B cell (primary cell): ENCODE results near the gene OR52H1. TPM values are rescaled to one million over a fixed set of nuclear protein-coding genes. Genes with fewer than 3 reads are reported as not detected.

Experiments
- ATAC-seq: fragments of 200-7000 bp; cut with Tn5 transposase; one replicate; pipeline ENCODE4 v1.10.0; 2021; ENCODE audit warnings: low read depth, mild to moderate bottlenecking, moderate number of reproducible peaks, moderate library complexity
- CTCF ChIA-PET: fragments of 350-600 bp; sonication (Branson Sonifier 250); formaldehyde crosslinking; loops from one replicate; lab custom pipeline; 2021; ENCODE audit warnings: antibody characterized with exemption, inconsistent platforms; lab: Charles Lee
- POLR2A ChIA-PET: fragments of 350-600 bp; sonication (Branson Sonifier 250); formaldehyde crosslinking; loops from one replicate; lab custom pipeline; 2021; ENCODE audit warnings: antibody characterized with exemption; lab: Charles Lee
- DNase-seq: peaks from one replicate; pipeline ENCODE4 v3.0.0; 2013
- H2AFZ ChIP-seq: 2 replicates; pipeline ENCODE4 v1.6.1; 2012; ENCODE audit warnings: mild to moderate bottlenecking, low read depth, low read length; ENCODE audit not compliant: insufficient read depth, poor library complexity, severe bottlenecking
- H3K27ac ChIP-seq, 2 donors: 1 replicate in 1 of 2; 2 replicates in 1 of 2; pipeline ENCODE4 v1.5.1; 2012 to 2013; ENCODE audit warnings: low read length in 2 of 2, mild to moderate bottlenecking in 2 of 2, moderate library complexity in 1 of 2
- H3K27me3 ChIP-seq, 4 experiments: fragments of 200-600 bp in 1 of 4; sonication (generic) in 1 of 4; replicated peaks in 1 of 4; 1 replicate in 2 of 4; 2 replicates in 2 of 4; pipeline versions ENCODE4 v1.6.1 to v1.7.0; 2013 to 2016; ENCODE audit warnings: low read length in 3 of 4, mild to moderate bottlenecking in 2 of 4, mixed read lengths in 1 of 4, moderate library complexity in 1 of 4; ENCODE audit not compliant: insufficient read depth in 4 of 4, control insufficient read depth in 3 of 4; ENCODE audit errors: control extremely low read depth in 1 of 4
- H3K36me3 ChIP-seq, 2 experiments: replicated peaks in 1 of 2; 1 replicate in 1 of 2; 2 replicates in 1 of 2; pipeline versions ENCODE4 v1.6.1 to v1.7.1; 2013; ENCODE audit warnings: low read length in 1 of 2; ENCODE audit not compliant: insufficient read depth in 2 of 2, control insufficient read depth in 1 of 2; ENCODE audit errors: control extremely low read depth in 1 of 2, extremely low read depth in 1 of 2
- H3K4me1 ChIP-seq, 2 donors: fragments of 200-600 bp in 1 of 2; sonication (generic) in 1 of 2; 1 replicate in 1 of 2; 2 replicates in 1 of 2; pipeline versions ENCODE4 v1.5.1 to v1.6.1; 2013 to 2017; ENCODE audit warnings: low read length in 2 of 2; ENCODE audit not compliant: control insufficient read depth in 2 of 2, insufficient read depth in 2 of 2
- H3K4me2 ChIP-seq: replicated peaks from 2 replicates; pipeline ENCODE3; 2012; ENCODE audit warnings: mild to moderate bottlenecking, low read depth, low read length; ENCODE audit not compliant: poor library complexity, severe bottlenecking
- H3K4me3 ChIP-seq, 5 experiments: fragments of 200-600 bp in 1 of 5; sonication (generic) in 1 of 5; 1 replicate in 3 of 5; 2 replicates in 2 of 5; pipeline versions ENCODE4 v1.5.1 to v1.7.0; 2011 to 2016; ENCODE audit warnings: low read length in 4 of 5, mild to moderate bottlenecking in 4 of 5, low read depth in 2 of 5, control low read depth in 1 of 5, moderate library complexity in 1 of 5; ENCODE audit not compliant: insufficient read depth in 1 of 5; ENCODE audit errors: control extremely low read depth in 1 of 5, extremely low read depth in 1 of 5
- H3K79me2 ChIP-seq: fragments of 200-600 bp; sonication (generic); one replicate; pipeline ENCODE4 v1.6.0; 2016; ENCODE audit warnings: low read length; ENCODE audit not compliant: control insufficient read depth, insufficient read depth
- H3K9ac ChIP-seq: fragments of 200-600 bp; sonication (generic); 2 replicates; pipeline ENCODE4 v1.6.1; 2017; ENCODE audit warnings: mild to moderate bottlenecking, low read length, moderate library complexity
- H3K9me3 ChIP-seq, 3 donors: one replicate each; pipeline versions ENCODE4 v1.6.1 to v1.7.1; 2013; ENCODE audit warnings: low read length in 2 of 3; ENCODE audit not compliant: control insufficient read depth in 2 of 3, insufficient read depth in 1 of 3; ENCODE audit errors: control extremely low read depth in 1 of 3
- H4K20me1 ChIP-seq: 2 replicates; pipeline ENCODE4 v1.6.0; 2012; ENCODE audit warnings: mild to moderate bottlenecking, low read length; ENCODE audit not compliant: insufficient read depth, control insufficient read depth, poor library complexity, severe bottlenecking
- H3K27ac Mint-ChIP-seq: one replicate; pipeline ENCODE4 v1.8.0; 2021; ENCODE audit warnings: mixed read lengths
- H3K27me3 Mint-ChIP-seq: one replicate; pipeline ENCODE4 v1.8.0; 2021; ENCODE audit warnings: mixed read lengths
- H3K4me1 Mint-ChIP-seq: one replicate; pipeline ENCODE4 v1.8.0; 2021; ENCODE audit warnings: mixed read lengths
- H3K4me3 Mint-ChIP-seq: one replicate; pipeline ENCODE4 v1.8.0; 2021; ENCODE audit warnings: mixed read lengths
- H3K9me3 Mint-ChIP-seq: one replicate; pipeline ENCODE4 v1.8.0; 2022; ENCODE audit warnings: mixed read lengths; ENCODE audit not compliant: insufficient read depth
- EZH2 ChIP-seq: IDR thresholded peaks from 2 replicates; pipeline ENCODE4 v1.6.1; 2012; ENCODE audit warnings: borderline replicate concordance, low read depth, mild to moderate bottlenecking, moderate library complexity, low read length; ENCODE audit not compliant: insufficient read depth, poor library complexity, severe bottlenecking
- WGBS: methylation state at CpG from one replicate; pipeline ENCODE4 v1.1.5; 2013; ENCODE audit warnings: missing lambda C conversion rate; ENCODE audit not compliant: insufficient coverage; 5-methylcytosine and 5-hydroxymethylcytosine counted together
- intact Hi-C: fragments of 100-400 bp; cut with micrococcal nuclease; formaldehyde crosslinking; loops from one replicate; pipeline ENCODE4 v1.10.0; 2022
- polyA plus RNA-seq: library from polyadenylated mRNA; depleted of rRNA; stranded (reverse); fragments of >200 nt; gene quantifications from 2 replicates; pipeline ENCODE4 v1.2.3, GENCODE V29; 2012
- total RNA-seq, 2 donors: library from RNA; stranded (reverse); fragments of 120-200 nt in 1 of 2; gene quantifications; 1 replicate in 1 of 2; 2 replicates in 1 of 2; pipeline versions ENCODE4 v1.2.3 to v1.2.4, GENCODE V29; 2013 to 2022
- TF ChIP-seq, protein P1 (sequence below): fragments of 200-600 bp; IDR thresholded peaks from one replicate; pipeline ENCODE4 v1.8.0; 2022; ENCODE audit warnings: antibody characterized with exemption, mild to moderate bottlenecking

Gene OR52H1
- total and polyA plus RNA-seq, 2 donors (not counting 1 experiment from before 2014, with no cell fraction given), result 0.15 to 0.37 TPM

DNA sequence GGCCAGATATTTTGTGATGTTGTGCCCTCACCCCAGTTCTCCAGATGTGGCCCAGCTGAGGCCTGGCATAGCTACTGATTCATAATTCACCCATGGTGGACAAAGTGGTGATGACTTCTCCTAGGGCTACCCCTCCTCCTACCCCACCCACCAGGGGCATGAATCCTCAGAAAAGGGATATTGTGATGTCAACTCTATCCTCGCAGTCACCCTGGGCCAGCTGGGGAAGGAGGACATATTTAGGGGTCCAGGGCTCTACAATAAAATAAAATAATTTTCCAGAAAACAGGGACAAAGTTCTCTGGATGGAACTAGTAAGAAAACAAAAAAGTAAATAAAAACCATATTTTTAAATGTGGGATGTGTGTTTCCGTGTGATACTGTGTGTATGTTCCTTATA lies 31.7 kb downstream of the OR52H1 start, which contains the start of gene UBQLNL:
TSS of gene UBQLNL (minus strand) at position 101 of the 400 bp plus-strand sequence. CDS start 258 bp downstream, outside the sequence.
- Mint-ChIP-seq H3K27ac (no peak within 1 kb of the TSS), H3K9me3 (no peaks in the 10 kb centered on the region), H3K4me3 (no peak within 1 kb of the TSS), H3K4me1 (no peaks in the 10 kb centered on the region), H3K27me3 (no peaks in the 10 kb centered on the region)
- no peaks in the 10 kb centered on the region for H3K27me3 ChIP-seq
- no peak within 1 kb of the TSS for H3K4me2 ChIP-seq
- intact Hi-C loops, result no loop called here
- CTCF ChIA-PET, result no interaction called here
- no peaks in the 10 kb centered on the region for H4K20me1 ChIP-seq
- ATAC-seq (no peak), DNase-seq (no peak)
- H2AFZ ChIP-seq, result no peak within 1 kb of the TSS
- no peaks in the 10 kb centered on the region for H3K4me1 ChIP-seq
- H3K79me2 ChIP-seq, result no peaks in the 10 kb centered on the region
- POLR2A ChIA-PET, result no interaction called here
- no peak within 1 kb of the TSS for H3K9ac ChIP-seq
- no peaks in the 10 kb centered on the region for H3K36me3 ChIP-seq
- no peak within 1 kb of the TSS for H3K27ac ChIP-seq
- TF ChIP-seq, protein P1, sequence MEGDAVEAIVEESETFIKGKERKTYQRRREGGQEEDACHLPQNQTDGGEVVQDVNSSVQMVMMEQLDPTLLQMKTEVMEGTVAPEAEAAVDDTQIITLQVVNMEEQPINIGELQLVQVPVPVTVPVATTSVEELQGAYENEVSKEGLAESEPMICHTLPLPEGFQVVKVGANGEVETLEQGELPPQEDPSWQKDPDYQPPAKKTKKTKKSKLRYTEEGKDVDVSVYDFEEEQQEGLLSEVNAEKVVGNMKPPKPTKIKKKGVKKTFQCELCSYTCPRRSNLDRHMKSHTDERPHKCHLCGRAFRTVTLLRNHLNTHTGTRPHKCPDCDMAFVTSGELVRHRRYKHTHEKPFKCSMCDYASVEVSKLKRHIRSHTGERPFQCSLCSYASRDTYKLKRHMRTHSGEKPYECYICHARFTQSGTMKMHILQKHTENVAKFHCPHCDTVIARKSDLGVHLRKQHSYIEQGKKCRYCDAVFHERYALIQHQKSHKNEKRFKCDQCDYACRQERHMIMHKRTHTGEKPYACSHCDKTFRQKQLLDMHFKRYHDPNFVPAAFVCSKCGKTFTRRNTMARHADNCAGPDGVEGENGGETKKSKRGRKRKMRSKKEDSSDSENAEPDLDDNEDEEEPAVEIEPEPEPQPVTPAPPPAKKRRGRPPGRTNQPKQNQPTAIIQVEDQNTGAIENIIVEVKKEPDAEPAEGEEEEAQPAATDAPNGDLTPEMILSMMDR, result no peak
- TF ChIP-seq EZH2, result no peak
- no peak within 1 kb of the TSS for H3K4me3 ChIP-seq
- no CpG with 5 or more reads among the region's 2 CpGs for WGBS
- H3K9me3 ChIP-seq, result no peaks in the 10 kb centered on the region

- no peaks in the 10 kb centered on the region for H3K9me3 ChIP-seq
- no peaks in the 10 kb centered on the region for H3K36me3 ChIP-seq
- no peak overlapping the region for H3K9ac ChIP-seq
- ChIA-PET POLR2A (no interaction called here), CTCF (no interaction called here)
- H3K4me3 ChIP-seq, result no peak overlapping the region
- intact Hi-C loops, result no loop called here
- no peaks in the 10 kb centered on the region for H3K27me3 ChIP-seq
- TF ChIP-seq, protein P1, result no peak
- no peak for TF ChIP-seq EZH2
- Mint-ChIP-seq H3K4me1 (no peaks in the 10 kb centered on the region), H3K27ac (no peak overlapping the region), H3K9me3 (no peaks in the 10 kb centered on the region), H3K4me3 (no peak overlapping the region), H3K27me3 (no peaks in the 10 kb centered on the region)
- DNase-seq (no peak), ATAC-seq (no peak)
- no peaks in the 10 kb centered on the region for H3K79me2 ChIP-seq
- H3K4me1 ChIP-seq, result no peaks in the 10 kb centered on the region
- no peak overlapping the region for H3K27ac ChIP-seq
- H4K20me1 ChIP-seq, result no peaks in the 10 kb centered on the region
- H2AFZ ChIP-seq, result no peak overlapping the region
- no peak overlapping the region for H3K4me2 ChIP-seq
Measured at GRCh38 chr11:5514841-5515240, 33.5 kb downstream of the OR52H1 start.
